ENCODE results near the gene GBF1.

Gene GBF1

GRCh38 chr10:102394801-102395399 lies 149.6 kb downstream of the GBF1 start:
- peak; percentile 61 for DNase-seq (ENCODE audit: low read depth, low spot score)

DNA sequence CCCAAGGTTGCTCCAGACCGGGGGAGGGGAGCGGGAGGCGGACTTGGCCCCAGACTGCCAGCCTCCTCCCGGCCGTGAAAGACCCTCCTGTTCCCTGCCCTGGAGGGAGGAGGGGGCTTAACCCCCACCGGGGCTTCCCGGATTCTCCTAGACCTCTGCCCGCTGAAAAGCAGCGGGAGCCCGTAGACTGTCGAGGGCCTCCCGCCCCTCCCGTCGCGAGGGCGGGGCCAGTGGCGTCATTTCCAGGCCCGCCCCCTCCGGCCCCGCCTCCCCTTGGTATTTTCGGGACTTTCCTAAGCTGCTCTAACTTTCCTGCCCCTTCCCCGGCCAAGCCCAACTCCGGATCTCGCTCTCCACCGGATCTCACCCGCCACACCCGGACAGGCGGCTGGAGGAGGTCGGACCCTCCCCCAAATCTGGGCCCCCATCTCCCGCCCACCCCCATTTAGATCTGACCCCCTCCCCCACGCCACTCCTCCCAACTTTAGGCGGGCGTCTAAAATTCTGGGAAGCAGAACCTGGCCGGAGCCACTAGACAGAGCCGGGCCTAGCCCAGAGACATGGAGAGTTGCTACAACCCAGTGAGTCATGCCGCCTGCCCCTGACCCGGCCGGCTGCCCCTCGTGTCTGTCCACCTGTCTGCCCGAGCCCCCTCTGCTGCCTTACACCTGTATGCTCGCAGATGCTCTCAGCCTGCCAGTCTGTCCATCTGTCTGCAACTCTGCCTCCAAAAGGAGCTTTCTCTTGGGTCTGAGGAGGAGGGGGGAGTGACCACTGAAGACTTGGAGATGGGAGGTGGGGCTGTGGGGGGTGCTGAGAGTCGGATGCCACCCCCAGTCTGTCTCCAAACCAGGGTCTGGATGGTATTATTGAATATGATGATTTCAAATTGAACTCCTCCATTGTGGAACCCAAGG lies 150.3 kb downstream of the GBF1 start, which contains the start of gene NFKB2:
NFKB2 (plus strand) TSS at position 306 of the 917 bp plus-strand sequence; CDS start at position 561, 255 bp downstream.
- DNase-seq (ENCODE audit: low read depth, low spot score), result peak; percentile 96

GRCh38 chr10:102396317-102396650 lies 151.0 kb downstream of the GBF1 start:
- no peak for DNase-seq (ENCODE audit: low read depth, low spot score)

DNA sequence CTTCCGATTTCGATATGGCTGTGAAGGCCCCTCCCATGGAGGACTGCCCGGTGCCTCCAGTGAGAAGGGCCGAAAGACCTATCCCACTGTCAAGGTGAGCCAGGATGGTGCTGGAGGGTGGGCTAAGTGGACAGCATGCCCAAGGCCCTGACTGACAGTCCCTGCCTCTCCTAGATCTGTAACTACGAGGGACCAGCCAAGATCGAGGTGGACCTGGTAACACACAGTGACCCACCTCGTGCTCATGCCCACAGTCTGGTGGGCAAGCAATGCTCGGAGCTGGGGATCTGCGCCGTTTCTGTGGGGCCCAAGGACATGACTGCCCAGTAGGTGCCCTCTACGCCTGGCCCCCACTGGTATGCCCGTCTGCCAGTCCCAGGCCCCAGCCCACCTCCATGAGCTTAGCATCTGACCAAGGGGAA lies 151.4 kb downstream of the GBF1 start:
- DNase-seq (ENCODE audit: low read depth, low spot score), result no peak

DNA sequence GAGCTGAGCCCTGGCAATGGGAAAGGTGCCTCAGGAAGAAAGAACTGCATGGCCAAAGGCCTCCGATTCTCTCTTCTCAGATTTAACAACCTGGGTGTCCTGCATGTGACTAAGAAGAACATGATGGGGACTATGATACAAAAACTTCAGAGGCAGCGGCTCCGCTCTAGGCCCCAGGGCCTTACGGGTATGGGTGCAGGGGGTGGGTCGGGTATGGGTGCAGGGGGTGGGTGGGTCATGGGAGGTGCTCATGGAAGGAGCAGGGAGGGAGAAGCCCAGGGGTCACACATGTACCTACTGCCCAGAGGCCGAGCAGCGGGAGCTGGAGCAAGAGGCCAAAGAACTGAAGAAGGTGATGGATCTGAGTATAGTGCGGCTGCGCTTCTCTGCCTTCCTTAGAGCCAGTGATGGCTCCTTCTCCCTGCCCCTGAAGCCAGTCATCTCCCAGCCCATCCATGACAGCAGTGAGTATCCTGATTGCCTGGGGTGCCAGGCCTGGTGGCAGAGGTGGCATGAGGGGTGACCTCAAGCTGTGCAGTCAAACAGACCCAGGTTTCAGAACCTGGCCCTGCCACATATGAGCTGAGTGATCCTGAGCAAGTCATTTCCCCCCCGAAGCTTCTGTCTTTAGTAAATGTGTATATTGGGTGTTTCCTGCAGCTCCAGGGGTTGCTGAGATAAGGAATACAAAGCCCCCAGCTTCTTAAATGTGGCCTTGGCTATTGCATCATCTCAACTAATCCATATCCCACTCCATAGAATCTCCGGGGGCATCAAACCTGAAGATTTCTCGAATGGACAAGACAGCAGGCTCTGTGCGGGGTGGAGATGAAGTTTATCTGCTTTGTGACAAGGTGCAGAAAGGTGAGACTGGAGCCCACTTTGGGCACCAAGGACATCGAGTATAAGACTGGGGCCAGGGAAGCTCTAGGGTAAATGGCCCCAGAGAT lies 152.2 kb downstream of the GBF1 start:
- no peak for DNase-seq (ENCODE audit: low read depth, low spot score)

DNA sequence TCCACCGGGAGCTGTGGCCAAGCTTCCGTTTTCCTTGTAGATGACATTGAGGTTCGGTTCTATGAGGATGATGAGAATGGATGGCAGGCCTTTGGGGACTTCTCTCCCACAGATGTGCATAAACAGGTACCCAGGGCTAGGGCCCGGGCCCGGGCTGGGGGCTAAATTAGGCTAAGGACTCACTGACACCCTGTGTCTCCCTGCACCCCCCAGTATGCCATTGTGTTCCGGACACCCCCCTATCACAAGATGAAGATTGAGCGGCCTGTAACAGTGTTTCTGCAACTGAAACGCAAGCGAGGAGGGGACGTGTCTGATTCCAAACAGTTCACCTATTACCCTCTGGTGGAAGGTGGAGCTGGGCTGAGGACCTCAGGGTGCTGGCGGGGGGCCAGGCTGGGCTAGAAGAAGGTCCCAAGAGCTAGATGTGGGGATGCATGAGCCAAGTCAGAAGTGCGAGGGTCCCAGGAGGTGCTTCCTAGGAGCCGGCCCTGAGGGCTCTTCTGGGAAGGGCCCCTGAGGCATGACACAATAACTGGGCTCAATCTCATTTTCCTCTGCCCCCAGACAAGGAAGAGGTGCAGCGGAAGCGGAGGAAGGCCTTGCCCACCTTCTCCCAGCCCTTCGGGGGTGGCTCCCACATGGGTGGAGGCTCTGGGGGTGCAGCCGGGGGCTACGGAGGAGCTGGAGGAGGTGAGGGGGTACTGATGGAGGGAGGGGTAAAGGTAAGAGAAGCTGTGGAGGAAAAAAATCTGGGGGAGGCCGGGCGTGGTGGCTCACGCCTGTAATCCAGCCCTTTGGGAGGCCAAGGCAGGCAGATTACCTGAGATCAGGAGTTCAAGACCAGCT lies 153.1 kb downstream of the GBF1 start:
- DNase-seq (ENCODE audit: low read depth, low spot score), result no peak

- DNase-seq (ENCODE audit: low read depth, low spot score), result peak; percentile 96
These were observed 154.1 kb downstream of the GBF1 start for GRCh38 chr10:102399217-102400021.

DNA sequence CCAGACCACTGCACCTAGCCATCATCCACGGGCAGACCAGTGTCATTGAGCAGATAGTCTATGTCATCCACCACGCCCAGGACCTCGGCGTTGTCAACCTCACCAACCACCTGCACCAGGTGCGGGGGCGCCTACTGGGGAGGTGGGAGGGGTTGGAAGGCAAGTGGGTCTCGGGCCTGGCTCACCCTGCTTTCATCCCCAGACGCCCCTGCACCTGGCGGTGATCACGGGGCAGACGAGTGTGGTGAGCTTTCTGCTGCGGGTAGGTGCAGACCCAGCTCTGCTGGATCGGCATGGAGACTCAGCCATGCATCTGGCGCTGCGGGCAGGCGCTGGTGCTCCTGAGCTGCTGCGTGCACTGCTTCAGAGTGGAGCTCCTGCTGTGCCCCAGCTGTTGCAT lies 154.7 kb downstream of the GBF1 start:
- DNase-seq (ENCODE audit: low read depth, low spot score), result no peak

GRCh38 chr10:102400598-102401341 lies 155.4 kb downstream of the GBF1 start:
- no peak for DNase-seq (ENCODE audit: low read depth, low spot score)

GRCh38 chr10:102401342-102401654 lies 156.0 kb downstream of the GBF1 start:
- no peak for DNase-seq (ENCODE audit: low read depth, low spot score)

GRCh38 chr10:102401735-102402511 lies 156.6 kb downstream of the GBF1 start:
- DNase-seq (ENCODE audit: low read depth, low spot score), result peak; percentile 84

DNA sequence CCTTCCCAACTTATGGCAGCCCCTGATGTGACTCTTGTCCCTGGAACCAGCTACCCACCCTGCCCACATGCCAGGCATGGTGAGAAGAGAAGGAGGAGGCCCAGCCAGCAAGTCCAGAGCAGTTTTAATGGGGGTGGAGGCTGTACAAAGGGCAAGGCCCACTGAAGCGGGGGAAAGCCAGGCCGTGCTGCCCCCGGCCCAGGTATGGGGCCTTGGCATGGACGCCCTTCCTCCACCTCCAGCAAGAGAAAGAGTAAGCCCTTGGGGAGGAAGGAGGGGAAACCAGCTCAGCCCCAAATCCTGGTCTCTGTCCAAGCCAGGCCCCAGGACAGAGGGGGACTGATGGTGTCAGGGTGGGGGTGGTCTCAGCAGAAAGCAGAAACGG lies 157.2 kb downstream of the GBF1 start:
- DNase-seq (ENCODE audit: low read depth, low spot score), result no peak

- DNase-seq (ENCODE audit: low read depth, low spot score), result no peak
These were observed 157.8 kb downstream of the GBF1 start for GRCh38 chr10:102403115-102403514.

GRCh38 chr10:102404361-102405107 lies 159.2 kb downstream of the GBF1 start:
- DNase-seq (ENCODE audit: low read depth, low spot score), result no peak

DNA sequence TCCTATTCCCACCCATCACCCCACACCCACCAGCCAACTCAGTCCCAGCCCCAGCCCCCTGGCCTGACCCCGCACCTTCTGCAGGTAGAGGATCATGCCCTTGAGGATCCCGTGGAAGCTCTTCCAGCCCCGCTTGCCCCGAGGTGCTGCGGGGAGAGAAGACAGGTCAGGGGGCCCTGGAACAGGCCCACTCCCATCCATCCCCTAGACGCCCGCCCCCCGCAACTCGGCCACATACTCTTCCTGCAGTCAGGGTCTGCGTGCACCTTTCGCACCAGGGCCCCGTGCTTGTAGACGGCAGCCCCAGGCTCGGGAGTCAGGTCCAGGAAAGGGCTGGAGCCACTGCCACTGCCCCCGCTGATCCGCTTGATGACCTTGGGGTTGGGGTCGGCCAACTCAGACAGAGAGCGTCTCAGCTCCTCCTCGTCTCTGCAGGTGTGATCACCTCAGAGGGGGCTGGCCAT lies 159.8 kb downstream of the GBF1 start:
- no peak for DNase-seq (ENCODE audit: low read depth, low spot score)

- DNase-seq (ENCODE audit: low read depth, low spot score), result no peak
These were observed 160.3 kb downstream of the GBF1 start for GRCh38 chr10:102405632-102406031.

DNA sequence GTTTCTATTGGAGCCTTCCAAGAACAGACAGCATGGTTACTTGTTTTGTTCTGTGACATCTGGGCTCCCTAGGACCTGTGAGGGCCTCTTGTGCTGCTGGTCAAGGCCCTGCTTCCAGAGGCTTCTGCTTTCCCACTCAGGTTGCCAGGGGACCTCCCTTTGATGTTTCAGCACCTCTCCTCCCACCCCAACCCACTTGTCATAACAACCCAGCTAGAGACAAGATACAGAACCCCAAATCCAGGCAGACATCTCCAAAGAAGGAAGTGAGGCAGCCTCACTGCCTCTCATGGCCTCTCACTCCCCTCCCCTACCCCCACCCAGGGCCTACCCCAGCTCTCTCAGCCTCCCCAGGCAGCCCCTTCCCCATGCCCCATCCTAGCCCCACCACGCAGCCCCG lies 161.5 kb downstream of the GBF1 start:
- DNase-seq (ENCODE audit: low read depth, low spot score), result no peak
